SH-SY5Y (cell line): ENCODE results near the gene MAP2K3.

Experiments
- GATA2 ChIP-seq: IDR thresholded peaks from 2 replicates; pipeline ENCODE4 v1.6.1; 2011; ENCODE audit warnings: mild to moderate bottlenecking, low read depth, low read length
- GATA3 ChIP-seq: IDR thresholded peaks from 2 replicates; pipeline ENCODE4 v1.6.1; 2011; ENCODE audit warnings: low read depth, mild to moderate bottlenecking, low read length, moderate library complexity

- TF ChIP-seq GATA3 = no peak
- TF ChIP-seq GATA2 = no peak
These were observed 34.4 kb upstream of the MAP2K3 start for GRCh38 chr17:21249920-21250703.
